ENCODE measurements around the gene TP53TG5. TPM values are rescaled to one million over a fixed set of nuclear protein-coding genes. Genes with fewer than 3 reads are reported as not detected.

The TP53TG5 gene
- total and polyA plus RNA-seq, 2 of the 8 experiments (the other 6 are each of a cell fraction or from before 2014, with no cell fraction given): not detected

DNA sequence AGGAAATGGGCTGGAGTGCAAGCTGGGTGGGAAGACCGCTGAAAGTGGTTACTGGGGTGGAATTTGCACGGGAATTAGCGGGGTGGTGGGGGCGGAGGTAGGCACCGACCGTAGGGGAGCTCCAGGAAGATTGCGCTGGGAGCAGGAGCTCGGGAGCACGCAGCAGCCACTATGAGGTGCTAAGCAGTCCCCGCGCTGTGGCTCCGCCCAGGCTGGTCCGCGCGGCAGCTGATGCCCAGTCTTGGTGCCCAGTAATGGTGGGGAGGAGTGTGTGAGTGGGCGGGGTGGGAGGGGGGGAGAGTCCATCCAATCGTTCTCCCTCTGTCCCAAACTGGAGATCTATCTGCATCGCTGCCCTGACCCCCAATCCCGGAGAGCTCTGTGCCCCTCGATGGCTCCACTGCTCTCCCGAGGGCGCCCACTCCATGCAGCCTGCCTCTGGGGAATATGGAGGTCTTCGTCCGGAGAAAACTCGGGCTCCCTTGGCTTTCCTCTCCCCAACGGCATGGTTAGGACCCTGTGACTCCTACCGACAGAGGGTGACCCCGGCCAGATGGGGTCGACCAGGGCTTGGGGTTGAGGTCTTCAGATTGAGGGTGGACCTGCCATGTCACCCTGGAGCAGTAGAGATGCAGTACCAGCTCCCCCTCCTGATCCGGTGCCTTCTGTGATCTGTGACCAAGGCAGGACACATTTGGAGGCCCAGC is 5.3 kb downstream of the TP53TG5 start (continued):
- no peak for TF ChIP-seq ATF2 (IDR thresholded peaks at IDR 0.05; ENCODE audit: low read length)
- no peak for TF ChIP-seq RFX5 (IDR thresholded peaks at IDR 0.05; ENCODE audit: borderline replicate concordance, low read depth, low read length)
- no peak for TF ChIP-seq FOSL1 (IDR thresholded peaks at IDR 0.05; ENCODE audit: insufficient read depth, low read depth, low read length)
- no peak for TF ChIP-seq SUZ12 (IDR thresholded peaks at IDR 0.05; ENCODE audit: low read length)
- TF ChIP-seq CBX5 (IDR thresholded peaks at IDR 0.05; ENCODE audit: low read depth, low read length): no peak
- TF ChIP-seq, protein P1, sequence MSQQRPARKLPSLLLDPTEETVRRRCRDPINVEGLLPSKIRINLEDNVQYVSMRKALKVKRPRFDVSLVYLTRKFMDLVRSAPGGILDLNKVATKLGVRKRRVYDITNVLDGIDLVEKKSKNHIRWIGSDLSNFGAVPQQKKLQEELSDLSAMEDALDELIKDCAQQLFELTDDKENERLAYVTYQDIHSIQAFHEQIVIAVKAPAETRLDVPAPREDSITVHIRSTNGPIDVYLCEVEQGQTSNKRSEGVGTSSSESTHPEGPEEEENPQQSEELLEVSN (IDR thresholded peaks at IDR 0.05): 0 out of 2 replicates have a peak, but pooled peaks have one; percentile 9
- no peak for TF ChIP-seq SP1 (IDR thresholded peaks at IDR 0.05; ENCODE audit: low read depth, low read length)
- no peak for TF ChIP-seq POLR2AphosphoS5 (IDR thresholded peaks at IDR 0.05; ENCODE audit: low read depth, low read length)

Data from H1 (cell line).